ENCODE measurements around the gene TOMM70. TPM values are rescaled to one million over a fixed set of nuclear protein-coding genes. Genes with fewer than 3 reads are reported as not detected.
A peak's percentile ranks its signal among the peaks of the same experiment; 100 is the strongest.
"Not testable (repeated sequence)": the region's sequence is repeated elsewhere in the genome, so short reads cannot be mapped to it uniquely, and the experiment has no call there.

The TOMM70 gene
- total RNA-seq, 1 experiment from 2014 or later: 68.7 TPM

DNA sequence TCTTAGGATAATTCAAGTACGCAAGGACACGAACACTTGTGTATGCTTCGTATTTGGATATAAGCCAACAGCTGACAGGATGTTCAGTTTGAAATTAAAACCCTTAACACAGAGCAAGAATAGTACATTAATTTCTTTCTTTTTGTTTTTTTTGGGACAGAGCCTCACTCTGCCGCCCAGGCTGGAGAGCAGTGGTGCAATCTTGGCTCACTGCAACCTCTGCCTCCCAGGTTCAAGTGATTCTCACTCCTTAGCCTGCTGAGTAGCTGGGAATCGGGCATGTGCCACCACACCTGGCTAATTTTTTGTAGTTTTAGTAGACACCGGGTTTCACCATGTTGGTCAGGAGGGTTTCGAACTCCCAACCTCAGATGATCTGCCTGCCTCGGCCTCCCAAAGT is 32.4 kb downstream of the TOMM70 start:
- no peak for DNase-seq (ENCODE audit: extremely low read depth, low read depth)

DNA sequence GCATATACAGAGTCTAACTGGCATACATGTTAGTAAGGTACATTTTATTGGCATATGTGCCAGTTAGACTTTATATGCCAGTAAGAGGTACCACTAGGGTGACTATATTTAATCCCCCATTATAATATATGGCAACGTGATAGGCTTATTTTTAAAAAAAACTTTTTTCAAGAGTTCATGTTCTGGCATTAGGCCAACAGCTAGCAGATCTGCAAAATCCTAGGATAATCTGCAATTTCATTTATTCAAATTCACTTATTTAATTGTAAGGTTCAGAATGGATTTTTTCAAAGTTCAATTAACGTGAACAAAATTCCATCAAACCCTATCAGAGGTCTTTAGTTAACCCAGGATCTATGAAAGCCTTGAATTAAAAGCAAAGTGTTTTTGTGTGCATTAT is 34.5 kb downstream of the TOMM70 start:
- no peak for DNase-seq (ENCODE audit: extremely low read depth, low read depth)

DNA sequence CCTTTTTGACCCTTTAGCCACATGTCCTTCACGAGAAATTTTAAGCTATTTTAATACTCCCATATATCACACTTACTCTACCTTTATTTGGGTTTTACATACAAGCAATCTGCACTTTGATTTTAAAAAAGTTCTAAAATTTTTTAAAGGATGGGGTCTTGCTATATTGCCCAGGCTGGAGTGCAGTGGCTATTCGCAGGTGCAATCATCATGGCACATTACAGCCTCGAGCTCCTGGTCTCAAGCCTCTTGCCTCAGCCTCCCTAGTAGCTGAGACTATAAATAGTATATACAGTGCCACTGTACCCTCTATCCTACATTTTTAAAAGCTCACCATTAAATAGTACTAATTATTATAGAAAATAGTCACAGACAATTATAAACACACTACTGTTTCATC is 36.5 kb downstream of the TOMM70 start:
- DNase-seq (ENCODE audit: extremely low read depth, low read depth): no peak

DNA sequence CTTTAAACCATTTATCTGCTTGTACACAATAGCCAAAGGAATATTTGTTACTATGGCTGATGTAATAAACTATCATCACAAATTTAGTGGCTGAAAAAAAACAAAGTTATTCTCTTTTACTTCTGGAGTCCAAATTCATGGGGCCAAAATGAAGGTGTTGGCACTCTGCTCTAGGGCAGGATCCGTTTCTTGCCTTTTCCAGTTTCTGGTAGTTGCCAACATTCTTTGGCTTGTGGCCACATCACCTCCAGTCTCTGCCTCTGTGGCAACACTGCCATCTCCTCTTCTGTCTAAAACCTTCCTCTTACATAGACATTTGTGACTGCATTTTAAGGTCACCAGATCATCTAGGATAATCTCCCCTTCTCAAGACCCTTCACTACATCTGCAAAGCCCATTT is 39.0 kb downstream of the TOMM70 start:
- no peak for DNase-seq (ENCODE audit: extremely low read depth, low read depth)

DNA sequence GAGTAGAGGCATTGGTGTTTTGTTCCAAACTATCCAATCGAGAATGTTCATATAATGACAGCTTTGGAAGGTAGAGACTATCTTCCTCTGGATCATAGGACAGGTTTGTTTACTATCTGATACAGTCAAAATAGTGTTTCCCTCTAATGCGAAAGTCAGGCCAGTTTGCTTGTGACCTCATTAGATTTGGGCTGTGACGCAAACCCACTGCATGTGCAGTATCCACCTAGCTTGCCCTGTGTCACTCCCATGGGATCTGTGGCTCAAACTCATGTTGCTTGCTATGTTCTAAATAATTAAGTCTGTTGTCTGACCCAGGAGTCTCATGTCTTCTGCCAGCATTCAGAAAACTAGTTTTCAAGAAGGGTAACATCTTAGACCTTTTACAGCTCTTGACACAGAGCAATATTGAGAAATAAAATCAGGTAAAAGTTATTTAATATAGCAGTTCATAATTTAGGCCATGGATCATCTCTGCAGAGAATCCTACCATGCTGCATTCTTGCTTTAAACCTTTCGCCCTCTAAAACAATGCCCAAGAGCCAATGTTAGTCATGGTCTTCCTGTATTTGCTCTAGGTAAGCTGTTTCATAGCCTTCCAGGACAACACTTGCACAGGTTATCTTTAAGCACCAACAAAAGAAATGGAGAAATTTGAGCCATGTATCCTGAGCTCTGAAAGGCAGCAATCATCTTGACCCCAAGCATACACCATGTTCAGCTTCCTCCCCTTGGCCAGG is 40.0 kb downstream of the TOMM70 start:
- DNase-seq (ENCODE audit: extremely low read depth, low read depth): no peak

DNA sequence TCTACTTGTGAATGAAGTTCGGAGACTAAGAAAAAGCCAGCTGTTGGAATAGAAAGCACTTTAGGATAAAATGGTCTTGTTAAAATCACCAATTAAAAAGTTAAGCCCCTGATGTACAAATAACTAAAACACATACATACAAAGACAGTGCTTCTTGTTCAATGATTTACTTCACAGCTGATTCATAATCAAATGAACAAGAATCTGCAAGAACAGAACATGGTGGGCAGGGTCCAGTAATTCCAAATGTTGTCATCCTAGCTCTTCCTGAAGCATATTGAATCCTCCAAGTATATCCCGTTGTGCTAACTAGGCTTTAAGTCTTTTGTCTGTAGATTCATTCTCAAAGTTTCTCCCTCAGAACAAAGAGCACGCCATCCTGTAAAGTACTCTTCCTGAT is 41.9 kb downstream of the TOMM70 start:
- DNase-seq (ENCODE audit: extremely low read depth, low read depth): no peak

DNA sequence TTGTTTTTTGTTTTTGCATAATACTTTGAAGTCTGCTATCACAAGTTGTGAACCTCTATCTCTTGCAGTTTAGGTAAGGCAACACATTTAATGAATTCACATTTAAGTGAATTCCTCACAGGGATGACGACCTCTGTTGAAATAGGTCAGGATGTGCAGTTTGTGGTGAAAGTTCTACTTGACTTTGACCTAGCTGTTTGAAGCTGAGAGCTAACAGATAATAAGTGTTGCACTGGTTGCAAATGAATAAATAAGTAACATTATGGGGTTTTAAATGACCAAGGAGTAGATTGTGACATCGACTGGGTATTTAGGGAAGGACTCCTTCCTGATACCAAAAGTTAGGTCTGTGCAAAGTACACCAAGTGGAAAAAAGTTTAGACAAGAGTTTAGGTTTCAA is 42.5 kb downstream of the TOMM70 start:
- DNase-seq (ENCODE audit: extremely low read depth, low read depth): no peak

DNA sequence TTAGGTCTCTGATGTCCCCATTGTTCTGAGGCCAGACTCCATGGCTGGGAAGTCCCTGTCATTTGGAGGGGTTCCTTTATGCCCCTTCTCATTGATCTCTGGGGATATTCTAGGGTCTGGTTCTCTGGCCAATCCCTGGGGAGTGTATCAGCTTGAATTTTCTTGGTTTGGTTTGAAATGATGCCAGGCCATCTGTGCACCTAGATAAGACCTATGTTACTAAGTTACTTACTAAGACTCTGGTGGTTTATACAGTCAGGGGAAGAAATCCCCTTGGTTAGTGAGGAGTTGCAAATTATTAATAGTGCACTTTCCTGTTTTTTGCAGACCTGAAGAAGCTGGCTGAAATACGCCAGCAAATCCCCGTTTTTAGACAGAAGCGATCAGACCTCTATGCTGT is 46.0 kb downstream of the TOMM70 start:
- no peak for DNase-seq (ENCODE audit: extremely low read depth, low read depth)

DNA sequence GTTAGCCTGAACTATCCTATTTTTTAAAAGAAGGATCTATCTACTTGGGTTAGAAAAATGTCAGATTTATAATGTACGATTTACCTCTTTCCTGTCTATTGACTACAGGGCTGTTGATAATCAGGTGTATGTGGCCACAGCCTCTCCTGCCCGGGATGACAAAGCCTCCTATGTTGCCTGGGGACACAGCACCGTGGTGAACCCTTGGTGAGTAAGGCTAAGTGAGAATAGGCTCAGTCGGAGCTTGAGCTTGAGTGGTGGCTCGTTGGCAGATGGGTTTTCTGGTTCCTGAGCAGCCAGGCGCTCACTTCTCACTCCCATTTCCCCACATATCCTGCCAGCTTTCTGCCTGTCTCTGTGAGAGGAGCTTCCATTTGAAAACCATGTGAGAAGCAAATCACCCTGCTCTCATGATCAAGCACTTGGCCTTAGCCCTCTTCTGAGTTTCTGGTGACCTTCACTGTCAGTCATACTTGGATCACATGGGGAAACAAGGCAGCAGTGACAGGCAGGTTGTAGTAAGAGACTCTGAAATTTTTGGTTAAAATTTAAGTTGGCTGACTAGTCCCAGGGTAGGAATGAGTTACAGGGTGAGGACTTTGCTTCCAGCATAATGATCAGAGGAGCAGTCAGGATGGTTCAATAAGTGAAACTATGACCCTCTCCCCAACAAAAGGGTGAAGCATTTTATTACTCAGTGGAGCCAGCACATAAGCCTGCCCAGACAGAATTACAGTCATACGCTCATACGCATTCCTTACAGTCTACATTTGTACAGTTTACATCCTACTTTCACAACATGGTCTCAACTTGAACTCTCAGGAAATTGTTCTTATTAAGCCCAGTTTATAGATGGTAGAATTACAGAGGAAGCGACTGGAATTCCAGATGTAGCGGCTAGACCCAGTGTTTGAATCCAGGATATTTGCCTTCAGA is 48.3 kb downstream of the TOMM70 start:
- no peak for DNase-seq (ENCODE audit: extremely low read depth, low read depth)

DNA sequence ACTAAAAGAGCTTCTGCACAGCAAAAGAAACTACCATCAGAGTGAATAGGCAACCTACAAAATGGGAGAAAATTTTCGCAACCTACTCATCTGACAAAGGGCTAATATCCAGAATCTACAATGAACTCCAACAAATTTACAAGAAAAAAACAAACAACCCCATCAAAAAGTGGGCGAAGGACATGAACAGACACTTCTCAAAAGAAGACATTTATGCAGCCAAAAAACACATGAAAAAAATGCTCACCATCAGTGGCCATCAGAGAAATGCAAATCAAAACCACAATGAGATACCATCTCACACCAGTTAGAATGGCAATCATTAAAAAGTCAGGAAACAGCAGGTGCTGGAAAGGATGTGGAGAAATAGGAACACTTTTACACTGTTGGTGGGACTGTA is 49.1 kb downstream of the TOMM70 start:
- DNase-seq (ENCODE audit: extremely low read depth, low read depth): not testable (repeated sequence)

DNA sequence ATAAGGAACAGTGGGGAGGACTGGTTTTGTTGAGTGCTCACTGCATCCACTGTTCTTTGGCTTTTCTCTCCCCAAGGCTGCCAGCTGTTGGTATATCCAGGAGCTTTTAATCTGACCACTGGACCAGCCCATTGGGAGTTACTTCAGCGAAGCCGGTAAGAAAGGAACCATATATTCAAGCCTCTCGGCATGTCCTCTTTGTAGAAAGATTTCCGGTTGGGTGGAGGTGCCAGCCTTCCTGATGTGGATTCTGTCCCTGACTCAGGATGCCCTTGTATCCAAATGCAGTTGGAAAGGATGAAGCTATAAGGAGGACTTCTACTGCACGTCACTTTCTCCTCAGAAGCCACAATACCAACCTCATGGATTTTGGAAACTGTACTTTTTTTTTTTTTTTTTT is 52.2 kb downstream of the TOMM70 start:
- no peak for DNase-seq (ENCODE audit: extremely low read depth, low read depth)

DNA sequence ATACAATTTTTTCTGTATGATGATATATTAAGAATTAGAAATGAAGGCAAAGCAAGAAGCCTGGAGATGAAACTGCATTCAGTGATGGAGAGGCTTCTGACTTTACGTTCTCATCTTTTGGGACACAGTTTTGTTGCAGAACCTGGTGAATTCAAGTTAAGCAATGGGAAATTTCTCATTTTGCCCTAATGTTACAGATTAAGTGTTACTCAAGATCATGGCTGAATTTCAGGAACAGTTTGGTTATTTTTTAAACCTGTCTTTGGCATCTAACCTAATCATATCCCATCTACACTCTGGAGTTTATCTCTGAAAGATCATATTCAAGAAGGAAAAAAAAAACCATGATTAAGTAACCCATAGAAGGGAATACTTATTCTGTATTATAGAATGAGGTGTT is 60.4 kb downstream of the TOMM70 start:
- no peak for DNase-seq (ENCODE audit: extremely low read depth, low read depth)

DNA sequence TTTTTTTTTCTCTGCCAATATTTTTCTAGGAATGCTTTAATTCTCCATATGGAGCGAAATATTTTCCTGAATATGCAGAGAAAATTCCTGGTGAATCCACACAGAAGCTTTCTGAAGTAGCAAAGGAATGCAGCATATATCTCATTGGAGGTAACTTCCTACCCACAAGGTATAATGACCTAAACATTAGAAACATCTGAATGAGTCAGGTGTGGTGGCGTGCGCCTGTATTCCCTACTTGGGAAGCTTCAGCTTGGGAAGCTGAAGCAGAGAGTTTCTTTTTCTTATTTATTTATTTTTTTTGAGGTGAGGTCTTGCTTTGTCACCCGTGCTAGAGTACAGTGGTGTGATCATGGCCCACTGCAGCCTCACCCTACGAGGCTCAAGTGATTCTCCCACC is 61.1 kb downstream of the TOMM70 start:
- DNase-seq (ENCODE audit: extremely low read depth, low read depth): no peak

DNA sequence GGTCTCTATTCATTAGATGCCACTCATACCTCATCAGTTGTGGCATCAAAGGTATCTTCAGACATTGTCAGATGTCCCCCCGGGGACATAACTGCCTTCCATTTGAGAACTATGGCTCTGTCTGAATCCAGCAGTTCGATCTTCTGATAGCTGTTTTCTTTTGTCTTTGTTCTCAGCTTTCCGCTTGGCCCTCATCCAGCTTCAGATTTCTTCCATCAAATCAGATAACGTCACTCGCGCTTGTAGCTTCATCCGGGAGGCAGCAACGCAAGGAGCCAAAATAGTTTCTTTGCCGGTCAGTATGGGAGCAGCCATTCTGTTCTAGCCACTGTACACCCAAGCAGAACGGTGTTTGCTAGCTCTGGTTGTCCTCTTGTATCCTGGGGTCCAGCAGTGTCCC is 62.0 kb downstream of the TOMM70 start:
- no peak for DNase-seq (ENCODE audit: extremely low read depth, low read depth)

DNA sequence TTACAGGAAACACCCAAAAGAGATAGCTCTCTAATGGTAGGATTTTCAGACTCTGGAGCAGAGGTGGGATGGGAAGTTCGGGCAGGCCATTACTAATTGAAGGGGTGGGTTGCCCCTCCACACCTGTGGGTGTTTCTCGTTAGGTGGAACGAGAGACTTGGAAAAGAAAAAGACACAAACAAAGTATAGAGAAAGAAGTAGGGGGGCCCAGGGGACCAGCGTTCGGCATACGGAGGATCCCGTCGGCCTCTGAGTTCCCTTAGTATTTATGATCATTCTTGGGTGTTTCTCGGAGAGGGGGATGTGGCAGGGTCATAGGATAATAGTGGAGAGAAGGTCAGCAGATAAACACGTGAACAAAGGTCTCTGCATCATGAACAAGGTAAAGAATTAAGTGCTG is 64.7 kb downstream of the TOMM70 start:
- DNase-seq (ENCODE audit: extremely low read depth, low read depth): not testable (repeated sequence)

DNA sequence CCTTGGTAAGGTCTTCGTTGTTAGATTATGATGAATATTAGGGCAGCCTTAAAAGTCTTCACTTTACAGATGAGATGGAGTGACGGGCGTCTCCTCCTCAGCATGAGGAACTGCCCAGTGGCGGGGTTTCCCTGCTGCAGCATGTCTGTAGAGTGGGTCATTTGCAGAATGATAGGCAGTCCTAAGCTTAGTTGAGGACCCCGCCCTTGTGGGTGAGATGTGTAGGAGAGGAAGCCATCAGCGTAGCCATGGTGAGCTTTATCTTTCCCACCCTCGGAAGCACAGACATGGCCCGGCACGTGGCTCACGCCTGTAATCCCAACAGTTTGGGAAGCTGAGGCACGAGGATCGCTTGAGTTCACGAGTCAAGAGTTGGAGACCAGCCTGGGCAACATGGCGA is 65.5 kb downstream of the TOMM70 start:
- DNase-seq (ENCODE audit: extremely low read depth, low read depth): no peak

DNA sequence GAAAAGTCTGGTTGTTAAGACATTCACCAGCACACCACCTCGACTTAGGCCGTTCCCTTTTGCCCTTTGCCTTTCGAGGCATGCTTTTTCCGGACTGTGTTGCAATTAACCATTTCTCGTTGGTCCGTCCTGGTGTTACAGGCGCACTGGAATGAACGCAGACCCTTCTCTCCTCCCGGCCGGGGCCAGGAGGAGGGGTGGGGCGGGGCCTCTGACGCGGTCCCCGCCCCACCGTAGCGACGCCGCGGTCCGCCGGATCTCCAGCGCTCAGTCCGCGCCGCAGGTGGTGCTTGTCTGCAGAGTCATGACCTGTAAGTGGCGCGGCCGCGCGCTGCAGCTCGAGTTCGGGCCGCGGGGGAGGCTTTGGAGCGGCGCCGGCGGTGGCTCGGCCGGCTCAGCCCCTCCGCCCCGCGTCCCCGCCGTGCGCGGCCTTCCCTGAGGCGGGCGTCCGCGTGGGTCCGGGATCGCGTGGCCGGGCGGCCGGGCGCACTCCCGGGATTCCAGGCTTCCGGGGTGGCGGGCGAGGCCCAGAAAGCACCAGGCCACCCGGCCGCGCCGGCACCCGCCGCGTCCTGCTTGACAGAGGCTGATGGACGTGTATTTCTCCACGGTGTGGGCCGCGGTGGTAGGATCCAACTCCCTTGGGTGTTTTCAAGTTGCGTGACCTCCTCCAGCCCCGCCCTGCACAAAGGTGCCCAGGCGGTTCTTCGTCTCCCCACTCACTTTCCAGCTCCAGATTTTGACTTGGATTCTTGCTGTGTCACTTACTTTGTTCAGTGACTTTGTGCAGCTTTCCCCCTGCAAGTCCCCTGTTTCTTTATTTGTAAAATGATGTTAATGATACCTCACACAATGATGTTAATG is 66.2 kb downstream of the TOMM70 start, which contains the start of gene NIT2:
NIT2 (plus strand) TSS at position 270 of the 864 bp plus-strand sequence; CDS start at position 305, 35 bp downstream.
- DNase-seq (ENCODE audit: extremely low read depth, low read depth): peak; percentile 67

DNA sequence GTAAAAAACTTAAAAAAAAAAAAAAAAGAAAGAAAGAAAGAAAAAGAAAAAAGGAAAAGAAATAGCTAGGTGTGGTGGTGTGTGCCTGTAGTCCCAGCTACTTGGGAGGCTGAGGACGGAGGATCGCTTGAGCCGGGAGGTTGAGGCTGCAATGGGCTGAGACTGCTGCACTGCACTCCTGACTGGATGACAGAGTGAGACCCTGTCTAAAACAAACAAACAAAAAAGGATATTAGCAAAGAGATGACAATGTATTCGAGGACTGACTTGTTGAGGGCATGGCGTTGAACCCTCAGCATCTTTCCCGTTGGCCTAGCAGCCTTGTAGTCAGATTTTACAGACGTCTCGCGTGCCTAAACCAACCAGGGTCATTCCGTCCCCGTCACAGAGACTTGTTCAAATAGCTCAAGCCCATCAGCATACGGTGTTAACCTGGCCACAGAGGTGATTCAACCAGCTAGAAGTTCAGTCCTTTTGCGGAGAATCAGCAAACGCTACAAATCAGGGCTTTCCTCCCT is 66.9 kb downstream of the TOMM70 start:
- no peak for DNase-seq (ENCODE audit: extremely low read depth, low read depth)

DNA sequence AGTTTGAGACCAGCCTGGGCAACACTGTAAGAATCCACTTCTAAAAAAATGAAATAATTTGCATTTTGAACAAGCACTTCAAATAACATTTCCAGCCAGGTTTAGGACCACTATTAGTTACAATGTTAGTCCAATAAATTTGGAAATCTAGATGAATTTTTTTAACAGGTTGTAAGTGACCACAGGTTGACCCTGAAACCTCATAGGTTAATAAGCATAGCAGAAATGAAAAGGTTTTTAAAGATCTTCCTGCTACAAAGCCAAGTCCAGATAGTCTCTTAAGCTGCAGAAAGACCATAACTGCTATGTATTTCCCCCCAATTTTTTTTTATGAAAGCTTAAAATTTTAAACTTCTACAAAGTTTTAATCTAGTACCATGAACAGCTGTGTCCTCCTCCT is 67.8 kb downstream of the TOMM70 start:
- no peak for DNase-seq (ENCODE audit: extremely low read depth, low read depth)

DNA sequence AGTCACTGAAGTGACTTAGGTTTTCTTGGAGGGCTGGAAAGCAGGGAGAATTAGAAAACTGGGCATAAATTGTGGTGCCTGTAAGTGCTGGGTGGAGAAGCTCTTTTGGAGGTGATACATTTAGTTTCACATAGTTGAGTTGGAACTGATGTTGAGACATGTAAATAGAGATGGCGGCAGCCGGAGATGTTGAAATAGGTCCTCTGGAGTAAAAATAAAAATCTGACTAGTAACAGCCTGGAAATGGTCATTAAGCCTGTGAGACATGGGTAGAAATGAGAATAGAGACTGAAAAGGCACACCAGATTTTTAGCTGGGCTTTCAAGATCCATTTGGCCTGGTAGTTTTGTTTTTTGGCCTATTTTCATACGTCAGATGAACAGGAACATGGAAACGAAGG is 69.2 kb downstream of the TOMM70 start:
- DNase-seq (ENCODE audit: extremely low read depth, low read depth): no peak

DNA sequence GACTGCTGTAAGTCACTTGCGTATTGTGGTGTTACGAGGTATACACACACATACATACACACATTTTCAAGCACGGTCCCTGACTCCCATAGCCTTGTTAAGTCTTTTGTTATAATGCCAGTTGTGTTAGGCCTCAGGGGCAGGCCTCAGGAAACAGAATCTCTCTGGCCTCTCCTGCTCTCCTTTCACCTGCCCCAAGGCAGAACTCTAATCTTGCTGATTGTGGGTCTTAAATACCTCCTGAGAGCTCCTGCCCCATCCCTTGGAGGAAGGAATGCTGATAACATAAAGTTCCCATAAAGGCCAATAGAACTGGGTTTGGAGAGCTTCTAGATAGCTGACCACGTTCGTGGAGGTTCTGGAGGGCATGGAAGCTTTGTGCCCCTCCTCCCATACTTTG is 70.2 kb downstream of the TOMM70 start:
- DNase-seq (ENCODE audit: extremely low read depth, low read depth): no peak

Data from NCI-H460 (cell line).